ENCODE measurements around the gene NUTM1. TPM values are rescaled to one million over a fixed set of nuclear protein-coding genes. Genes with fewer than 3 reads are reported as not detected.
A peak's percentile ranks its signal among the peaks of the same experiment; 100 is the strongest.

NUTM1 gene
- total RNA-seq, 1 experiment from 2014 or later, result 0.46 TPM

DNA sequence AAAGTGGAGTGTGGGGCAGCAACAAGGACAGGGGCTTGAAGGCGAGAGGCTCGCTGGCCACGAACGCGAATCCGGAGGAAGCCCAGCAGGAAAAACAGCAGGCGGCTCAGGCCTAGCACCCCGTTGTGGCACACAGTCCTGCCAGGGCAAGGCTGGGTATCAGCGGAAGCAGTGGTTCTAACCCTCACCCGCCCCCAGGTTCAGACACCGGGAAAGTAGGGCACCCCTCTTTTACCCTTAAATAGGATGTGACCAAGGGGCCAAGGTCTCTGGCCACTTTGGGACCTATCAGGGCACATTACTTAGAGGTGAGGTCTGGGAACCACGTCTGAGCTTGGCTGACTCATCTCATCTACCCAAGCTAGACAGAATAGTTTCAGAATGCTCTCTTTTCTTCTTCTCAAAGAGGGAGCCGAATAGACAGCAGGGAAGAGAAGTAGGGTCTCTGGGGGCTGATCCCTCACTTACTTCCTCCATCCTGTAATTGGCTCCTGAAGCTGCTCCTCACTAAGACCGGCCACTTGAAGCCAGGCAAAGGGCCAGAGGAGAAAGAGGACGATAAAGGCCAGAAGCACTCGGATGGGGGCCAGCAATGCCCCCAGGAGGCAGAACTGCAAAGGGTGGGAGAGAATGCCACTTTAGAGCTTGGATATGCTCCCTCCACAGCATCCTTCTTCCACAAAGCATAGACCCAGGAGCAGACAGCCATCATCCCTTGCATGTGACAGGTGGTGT is 22.1 kb downstream of the NUTM1 start:
- ChIA-PET CTCF (interaction anchor here (1.0 to 2.9 kb wide), 3 partner anchors 12 to 222 kb away, joined by 3 to 27 read pairs (median 12); partner anchors contain the start of genes NOP10 and NUTM1), POLR2A (interaction anchor here (0.6 kb wide), 1 partner anchor 244 kb away, joined by 3 read pairs; no protein-coding TSS in a partner anchor)

GRCh38 chr15:34365836-34366235 is 22.7 kb downstream of the NUTM1 start:
- Mint-ChIP-seq H3K4me1 (peaks cover 17% of the 10 kb centered on the region), H3K27ac (0 out of 2 replicates have a peak overlapping the region, but pooled peaks have one; percentile 38), H3K36me3 (peaks cover 23% of the 10 kb centered on the region), H3K27me3 (ENCODE audit: low read depth) (no peaks in the 10 kb centered on the region; the same call in 1 of the 2 replicates), H3K9me3 (no peaks in the 10 kb centered on the region), H3K4me3 (peak overlapping the region; percentile 96)
- DNase-seq (ENCODE audit: low spot score) (no peak), ATAC-seq (no peak)
- CTCF ChIA-PET, result interaction anchor here (0.7 to 2.9 kb wide), 7 partner anchors 11 to 256 kb away, joined by 3 to 27 read pairs (median 11); partner anchors contain the start of genes GOLGA8B, NOP10, NUTM1 and SLC12A6
- POLR2A ChIA-PET, result interaction anchor here (0.6 to 2.6 kb wide), 4 partner anchors 23 to 244 kb away, joined by 3 to 9 read pairs (median 3); partner anchors contain the start of genes NOP10, NUTM1 and SLC12A6
- TF ChIP-seq CREB1 (CRISPR knock-in tag; IDR thresholded peaks at IDR 0.05), result no peak
- TF ChIP-seq, protein P1, sequence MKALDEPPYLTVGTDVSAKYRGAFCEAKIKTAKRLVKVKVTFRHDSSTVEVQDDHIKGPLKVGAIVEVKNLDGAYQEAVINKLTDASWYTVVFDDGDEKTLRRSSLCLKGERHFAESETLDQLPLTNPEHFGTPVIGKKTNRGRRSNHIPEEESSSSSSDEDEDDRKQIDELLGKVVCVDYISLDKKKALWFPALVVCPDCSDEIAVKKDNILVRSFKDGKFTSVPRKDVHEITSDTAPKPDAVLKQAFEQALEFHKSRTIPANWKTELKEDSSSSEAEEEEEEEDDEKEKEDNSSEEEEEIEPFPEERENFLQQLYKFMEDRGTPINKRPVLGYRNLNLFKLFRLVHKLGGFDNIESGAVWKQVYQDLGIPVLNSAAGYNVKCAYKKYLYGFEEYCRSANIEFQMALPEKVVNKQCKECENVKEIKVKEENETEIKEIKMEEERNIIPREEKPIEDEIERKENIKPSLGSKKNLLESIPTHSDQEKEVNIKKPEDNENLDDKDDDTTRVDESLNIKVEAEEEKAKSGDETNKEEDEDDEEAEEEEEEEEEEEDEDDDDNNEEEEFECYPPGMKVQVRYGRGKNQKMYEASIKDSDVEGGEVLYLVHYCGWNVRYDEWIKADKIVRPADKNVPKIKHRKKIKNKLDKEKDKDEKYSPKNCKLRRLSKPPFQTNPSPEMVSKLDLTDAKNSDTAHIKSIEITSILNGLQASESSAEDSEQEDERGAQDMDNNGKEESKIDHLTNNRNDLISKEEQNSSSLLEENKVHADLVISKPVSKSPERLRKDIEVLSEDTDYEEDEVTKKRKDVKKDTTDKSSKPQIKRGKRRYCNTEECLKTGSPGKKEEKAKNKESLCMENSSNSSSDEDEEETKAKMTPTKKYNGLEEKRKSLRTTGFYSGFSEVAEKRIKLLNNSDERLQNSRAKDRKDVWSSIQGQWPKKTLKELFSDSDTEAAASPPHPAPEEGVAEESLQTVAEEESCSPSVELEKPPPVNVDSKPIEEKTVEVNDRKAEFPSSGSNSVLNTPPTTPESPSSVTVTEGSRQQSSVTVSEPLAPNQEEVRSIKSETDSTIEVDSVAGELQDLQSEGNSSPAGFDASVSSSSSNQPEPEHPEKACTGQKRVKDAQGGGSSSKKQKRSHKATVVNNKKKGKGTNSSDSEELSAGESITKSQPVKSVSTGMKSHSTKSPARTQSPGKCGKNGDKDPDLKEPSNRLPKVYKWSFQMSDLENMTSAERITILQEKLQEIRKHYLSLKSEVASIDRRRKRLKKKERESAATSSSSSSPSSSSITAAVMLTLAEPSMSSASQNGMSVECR (CRISPR knock-in tag; IDR thresholded peaks at IDR 0.05; ENCODE audit: borderline replicate concordance), result 0 out of 2 replicates have a peak, but pooled peaks have one; percentile 6

More for the DNA sequence above, 22.1 kb downstream of the NUTM1 start:
- no peak for ATAC-seq
- no peak for DNase-seq (ENCODE audit: low spot score)
- no peak for TF ChIP-seq EMX1 (CRISPR knock-in tag; IDR thresholded peaks at IDR 0.05)
- TF ChIP-seq ZNF263 (CRISPR knock-in tag; IDR thresholded peaks at IDR 0.05; ENCODE audit: low read depth), result no peak
- peak; percentile 52 for TF ChIP-seq NFYB (CRISPR knock-in tag; conservative IDR thresholded peaks at IDR 0.05; ENCODE audit: low read depth)
- TF ChIP-seq ETV6 (CRISPR knock-in tag; IDR thresholded peaks at IDR 0.05), result no peak
- no peak for TF ChIP-seq TEAD1 (CRISPR knock-in tag; IDR thresholded peaks at IDR 0.05)
- no peak for TF ChIP-seq NFE2L1 (CRISPR knock-in tag; IDR thresholded peaks at IDR 0.05)
- TF ChIP-seq MLX (CRISPR knock-in tag; IDR thresholded peaks at IDR 0.05), result no peak
- no peak for TF ChIP-seq CBFB (CRISPR knock-in tag; IDR thresholded peaks at IDR 0.05; ENCODE audit: low read depth)
- H3K27ac Mint-ChIP-seq, result no peak overlapping the region; the same call in 1 of the 2 replicates
- no peaks in the 10 kb centered on the region; the same call in 1 of the 2 replicates for H3K27me3 Mint-ChIP-seq (ENCODE audit: low read depth)
- peak overlapping the region; percentile 96 for H3K4me3 Mint-ChIP-seq
- H3K9me3 Mint-ChIP-seq, result no peaks in the 10 kb centered on the region
- peaks cover 17% of the 10 kb centered on the region for H3K4me1 Mint-ChIP-seq
- peaks cover 27% of the 10 kb centered on the region for H3K36me3 Mint-ChIP-seq

GRCh38 chr15:34366271-34367065 is 23.4 kb downstream of the NUTM1 start:
- DNase-seq (ENCODE audit: low spot score), result peak; percentile 85
- POLR2A ChIA-PET, result interaction anchor here (0.9 to 2.6 kb wide), 7 partner anchors 8 to 265 kb away, joined by 3 to 9 read pairs (median 3); partner anchors contain the start of genes EMC7, GOLGA8B, NOP10 and NUTM1
- Mint-ChIP-seq H3K36me3 (peaks cover 18% of the 10 kb centered on the region), H3K27me3 (ENCODE audit: low read depth) (no peaks in the 10 kb centered on the region; the same call in 1 of the 2 replicates), H3K9me3 (peaks cover 2% of the 10 kb centered on the region), H3K4me1 (peaks cover 17% of the 10 kb centered on the region), H3K27ac (peak overlapping the region; percentile 93), H3K4me3 (peak overlapping the region; percentile 96)
- peak; percentile 67 for ATAC-seq
- CTCF ChIA-PET, result interaction anchor here (0.6 to 2.9 kb wide), 15 partner anchors 8 to 257 kb away, joined by 3 to 27 read pairs (median 5); partner anchors contain the start of genes GOLGA8B, KATNBL1, NOP10 and NUTM1
- peak; percentile 73 for TF ChIP-seq SP1 (CRISPR knock-in tag; conservative IDR thresholded peaks at IDR 0.05)
- TF ChIP-seq PRDM15 (CRISPR knock-in tag; IDR thresholded peaks at IDR 0.05), result peak; percentile 76
- TF ChIP-seq, protein P2, sequence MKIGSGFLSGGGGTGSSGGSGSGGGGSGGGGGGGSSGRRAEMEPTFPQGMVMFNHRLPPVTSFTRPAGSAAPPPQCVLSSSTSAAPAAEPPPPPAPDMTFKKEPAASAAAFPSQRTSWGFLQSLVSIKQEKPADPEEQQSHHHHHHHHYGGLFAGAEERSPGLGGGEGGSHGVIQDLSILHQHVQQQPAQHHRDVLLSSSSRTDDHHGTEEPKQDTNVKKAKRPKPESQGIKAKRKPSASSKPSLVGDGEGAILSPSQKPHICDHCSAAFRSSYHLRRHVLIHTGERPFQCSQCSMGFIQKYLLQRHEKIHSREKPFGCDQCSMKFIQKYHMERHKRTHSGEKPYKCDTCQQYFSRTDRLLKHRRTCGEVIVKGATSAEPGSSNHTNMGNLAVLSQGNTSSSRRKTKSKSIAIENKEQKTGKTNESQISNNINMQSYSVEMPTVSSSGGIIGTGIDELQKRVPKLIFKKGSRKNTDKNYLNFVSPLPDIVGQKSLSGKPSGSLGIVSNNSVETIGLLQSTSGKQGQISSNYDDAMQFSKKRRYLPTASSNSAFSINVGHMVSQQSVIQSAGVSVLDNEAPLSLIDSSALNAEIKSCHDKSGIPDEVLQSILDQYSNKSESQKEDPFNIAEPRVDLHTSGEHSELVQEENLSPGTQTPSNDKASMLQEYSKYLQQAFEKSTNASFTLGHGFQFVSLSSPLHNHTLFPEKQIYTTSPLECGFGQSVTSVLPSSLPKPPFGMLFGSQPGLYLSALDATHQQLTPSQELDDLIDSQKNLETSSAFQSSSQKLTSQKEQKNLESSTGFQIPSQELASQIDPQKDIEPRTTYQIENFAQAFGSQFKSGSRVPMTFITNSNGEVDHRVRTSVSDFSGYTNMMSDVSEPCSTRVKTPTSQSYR (CRISPR knock-in tag; IDR thresholded peaks at IDR 0.05), result peak; percentile 93
- TF ChIP-seq FOXK1 (CRISPR knock-in tag; IDR thresholded peaks at IDR 0.05), result peak; percentile 76
- TF ChIP-seq CBFB (CRISPR knock-in tag; IDR thresholded peaks at IDR 0.05; ENCODE audit: low read depth), result no peak
- TF ChIP-seq TEAD1 (CRISPR knock-in tag; IDR thresholded peaks at IDR 0.05), result peak; percentile 52; the same call in 1 of the 2 replicates
- TF ChIP-seq MYBL2 (CRISPR knock-in tag; IDR thresholded peaks at IDR 0.05), result peak; percentile 19; the same call in 1 of the 2 replicates
